HL-60/S4 treated with retinoic acid at 250 ng/mL for 4 days and 3 days (cell line): ENCODE results near the gene CADPS.

Source experiments
- in situ Hi-C: fragments of 300-500 bp; cut with MboI; formaldehyde crosslinking; loops from 2 replicates; pipeline ENCODE4 v1.7.0; 2022; ENCODE audit warnings: low sequenced_read_pairs

CADPS gene

DNA sequence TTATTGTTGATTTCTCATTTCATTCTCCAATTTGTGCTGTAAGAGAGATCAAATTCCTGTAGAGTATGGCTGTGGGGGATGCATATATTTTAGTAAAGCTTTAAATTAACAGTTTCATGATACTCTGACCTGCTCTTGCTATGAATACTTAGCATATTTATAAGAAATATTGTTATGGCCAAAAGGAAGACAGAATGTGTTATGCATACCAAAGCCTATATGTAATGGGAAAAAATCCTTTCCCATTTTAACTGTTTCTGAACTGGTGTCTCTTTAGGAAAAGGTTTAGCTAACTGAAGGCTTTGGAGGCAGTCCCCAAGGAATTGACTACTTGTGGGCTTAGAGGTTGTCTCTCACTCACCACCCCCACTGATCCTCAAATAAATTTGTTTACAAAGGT lies 59.2 kb downstream of the CADPS start:
- in situ Hi-C loops, result no loop called here

DNA sequence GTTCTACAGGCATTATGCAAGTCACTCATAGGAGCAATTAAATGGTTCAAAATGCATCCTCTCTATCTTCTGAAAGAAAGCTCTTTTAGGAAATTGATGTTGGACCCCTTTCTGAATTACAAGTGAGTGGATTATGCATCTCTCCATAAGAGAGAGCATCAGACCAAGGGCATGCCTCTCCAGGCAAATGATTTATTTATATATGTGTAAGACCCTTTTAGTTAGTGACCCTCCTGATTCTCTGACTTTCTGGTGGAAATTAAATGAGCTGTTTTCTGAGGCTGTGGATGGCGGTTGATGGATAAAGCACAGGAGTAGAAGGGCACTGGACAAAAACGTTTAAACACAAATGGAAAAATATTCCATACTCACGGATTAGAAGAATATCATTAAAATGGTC lies 62.6 kb downstream of the CADPS start:
- in situ Hi-C loops, result no loop called here

- in situ Hi-C loops, result no loop called here
Observed at GRCh38 chr3:62811119-62811518, 64.1 kb downstream of the CADPS start.

GRCh38 chr3:62809369-62809768 lies 65.8 kb downstream of the CADPS start:
- in situ Hi-C loops, result no loop called here

DNA sequence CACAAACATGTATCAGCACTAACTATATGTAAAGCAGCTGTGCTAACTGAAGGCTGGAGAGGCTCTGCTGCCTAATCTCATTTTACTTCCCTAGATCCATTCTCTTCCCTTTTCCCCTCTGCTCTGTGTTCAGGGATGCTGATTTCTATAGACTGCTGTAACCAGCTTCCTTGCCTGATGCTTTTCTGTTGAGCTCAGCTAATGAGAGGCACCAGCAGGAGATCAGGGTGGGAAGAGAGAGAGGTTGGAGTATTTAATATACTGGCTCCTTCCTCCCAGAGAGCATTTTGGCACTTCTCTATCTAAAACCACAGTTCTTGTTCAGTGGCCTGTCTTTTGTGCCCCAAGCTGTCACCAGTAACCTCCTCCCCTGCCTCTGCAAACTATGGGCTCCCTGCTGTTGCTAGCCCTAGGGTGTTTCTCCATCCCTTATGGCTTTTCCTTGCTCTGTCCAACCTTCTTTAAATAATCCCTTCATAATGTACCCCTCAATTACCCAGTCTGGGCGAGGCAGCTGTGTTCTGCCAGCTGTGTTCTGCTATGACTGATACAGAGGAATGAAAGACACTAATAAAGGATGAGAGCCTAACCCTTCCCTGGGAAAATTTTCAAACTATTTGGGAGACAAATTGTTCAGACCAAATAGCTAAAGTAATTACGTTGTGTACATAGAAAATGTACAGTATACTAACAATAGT lies 69.5 kb downstream of the CADPS start:
- in situ Hi-C loops, result no loop called here

GRCh38 chr3:62805106-62805505 lies 70.1 kb downstream of the CADPS start:
- in situ Hi-C loops, result no loop called here

DNA sequence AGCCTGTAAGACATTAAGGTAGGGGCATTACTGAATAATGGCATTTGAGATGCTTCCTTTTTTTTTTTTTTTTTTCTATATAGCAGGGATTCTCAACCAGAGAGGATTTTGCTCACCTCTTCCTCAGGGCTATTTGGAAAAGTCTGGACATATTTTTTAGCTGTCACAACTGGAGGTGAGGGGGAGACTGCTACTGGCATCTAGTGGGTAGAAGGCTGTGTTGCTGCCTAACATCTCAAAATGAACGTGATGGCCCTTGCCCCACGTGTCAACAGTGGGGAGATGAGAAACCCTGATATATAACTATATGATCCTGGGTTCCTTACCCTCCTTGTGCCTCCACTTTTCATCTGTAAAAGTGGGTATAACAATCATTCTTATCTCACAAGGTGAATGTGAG lies 71.9 kb downstream of the CADPS start:
- in situ Hi-C loops, result no loop called here

DNA sequence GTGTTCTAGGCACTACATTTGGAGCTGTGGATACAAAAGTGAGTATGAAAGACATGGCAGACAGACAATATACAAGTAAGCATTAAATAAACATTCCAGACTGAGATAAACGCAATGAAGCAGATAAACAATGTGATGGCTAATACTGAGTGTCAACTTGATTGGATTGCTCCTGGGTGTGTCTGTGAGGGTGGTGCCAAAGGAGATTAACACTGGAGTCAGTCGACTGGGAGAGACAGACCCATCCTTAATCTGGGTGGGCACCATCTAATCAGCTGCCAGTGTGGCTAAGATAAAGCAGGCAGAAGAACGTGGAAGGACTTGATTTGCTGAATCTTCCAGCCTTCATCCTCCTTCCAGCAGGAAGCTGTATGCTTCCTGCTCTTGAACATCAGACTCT lies 77.2 kb downstream of the CADPS start:
- in situ Hi-C loops, result no loop called here

GRCh38 chr3:62797132-62797531 lies 78.1 kb downstream of the CADPS start:
- in situ Hi-C loops, result no loop called here

- in situ Hi-C loops, result no loop called here
Observed at GRCh38 chr3:62795978-62796657, 79.1 kb downstream of the CADPS start.

GRCh38 chr3:62793946-62794345 lies 81.3 kb downstream of the CADPS start:
- in situ Hi-C loops, result no loop called here

- in situ Hi-C loops, result no loop called here
Observed at GRCh38 chr3:62785384-62785783, 89.8 kb downstream of the CADPS start.

DNA sequence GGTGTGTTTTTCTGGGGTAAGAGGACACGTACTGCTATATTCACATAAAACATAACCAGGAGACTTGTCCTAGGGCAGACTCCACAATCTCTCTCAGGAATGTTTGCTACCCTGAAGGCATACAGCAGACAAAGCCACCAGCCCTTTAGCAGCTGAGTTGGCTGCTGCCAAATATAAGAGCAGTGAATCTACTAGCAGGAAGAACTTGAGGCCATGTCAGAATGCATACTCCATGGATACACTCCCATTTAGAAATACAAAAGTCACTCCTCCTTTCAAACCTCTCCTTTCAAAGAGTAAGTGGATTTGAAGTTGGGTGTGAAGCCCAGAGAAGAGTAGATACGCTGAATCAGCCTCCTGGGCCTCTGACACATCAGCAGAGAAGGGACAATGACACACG lies 94.1 kb downstream of the CADPS start:
- in situ Hi-C loops, result no loop called here

DNA sequence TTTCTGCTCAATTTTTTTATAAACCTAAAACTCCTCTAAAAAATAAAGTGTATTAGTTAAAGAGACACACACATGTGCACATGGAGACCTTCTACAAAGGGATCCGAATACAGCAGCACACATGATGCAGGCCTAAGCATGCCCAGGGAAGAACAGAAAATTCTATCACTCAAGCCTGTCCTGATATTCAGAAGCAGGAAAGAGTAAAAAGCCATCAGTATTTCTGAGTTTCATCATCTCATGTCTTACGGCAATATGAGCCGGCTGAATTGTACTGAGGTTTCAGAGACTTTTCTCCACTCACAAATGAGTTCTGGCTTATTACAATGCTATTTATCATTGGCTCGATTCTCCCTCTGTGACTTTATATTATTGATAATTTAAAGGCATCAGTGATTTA lies 97.5 kb downstream of the CADPS start:
- in situ Hi-C loops, result no loop called here

DNA sequence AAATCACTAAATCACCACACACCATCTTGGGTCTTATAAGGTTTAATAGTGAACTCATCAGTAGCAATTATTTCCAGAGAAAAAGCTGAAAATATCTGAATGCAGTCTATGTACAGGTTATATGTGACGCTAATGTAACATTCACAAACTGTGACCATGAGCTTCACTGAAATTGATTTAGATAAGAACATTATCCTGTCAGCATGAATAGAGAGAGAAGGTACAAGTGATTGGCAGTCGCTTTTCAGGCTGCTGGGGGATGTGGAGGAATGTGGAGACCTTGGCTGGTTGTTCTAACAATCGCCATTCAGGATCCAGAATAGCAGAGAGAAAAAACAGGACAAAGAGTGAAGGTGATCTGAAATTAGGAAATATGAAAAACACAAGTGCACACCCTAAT lies 98.1 kb downstream of the CADPS start:
- in situ Hi-C loops, result no loop called here

- in situ Hi-C loops, result no loop called here
Observed at GRCh38 chr3:62774221-62774620, 101.0 kb downstream of the CADPS start.

DNA sequence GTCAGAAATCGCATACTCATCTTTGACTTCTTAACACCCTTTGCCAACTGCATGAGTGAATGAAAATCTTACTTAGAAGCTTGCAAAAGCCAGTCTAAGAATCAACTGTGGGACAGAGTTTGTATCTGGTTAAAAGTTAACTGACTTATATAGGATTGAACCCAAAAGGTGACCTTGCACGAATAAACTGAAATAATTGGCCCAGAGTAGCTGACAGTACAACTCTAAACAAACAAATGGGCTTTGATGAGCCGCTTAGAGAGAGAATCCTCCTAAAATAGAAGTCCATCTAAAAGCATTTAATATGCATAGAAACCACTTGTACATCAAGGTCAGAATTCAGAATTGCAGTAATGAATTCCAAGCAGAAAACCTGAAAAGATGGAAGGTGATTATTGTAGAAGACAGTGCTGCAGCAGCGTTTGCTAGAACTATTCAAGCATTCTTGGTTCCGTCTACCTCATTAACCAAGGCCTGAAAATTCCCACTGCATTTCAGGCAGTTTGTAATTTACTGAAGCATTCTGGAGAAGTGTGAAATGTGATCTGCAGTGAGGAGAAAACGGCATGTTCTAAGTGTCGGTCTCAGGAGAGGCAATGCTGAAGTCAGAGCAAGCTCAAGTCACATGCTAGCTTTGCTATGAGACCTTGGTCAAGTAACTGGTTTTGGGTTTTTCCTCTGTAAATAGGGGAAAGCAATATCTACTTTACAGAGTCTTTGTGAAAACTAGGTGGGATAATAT lies 103.7 kb downstream of the CADPS start:
- in situ Hi-C loops, result no loop called here

DNA sequence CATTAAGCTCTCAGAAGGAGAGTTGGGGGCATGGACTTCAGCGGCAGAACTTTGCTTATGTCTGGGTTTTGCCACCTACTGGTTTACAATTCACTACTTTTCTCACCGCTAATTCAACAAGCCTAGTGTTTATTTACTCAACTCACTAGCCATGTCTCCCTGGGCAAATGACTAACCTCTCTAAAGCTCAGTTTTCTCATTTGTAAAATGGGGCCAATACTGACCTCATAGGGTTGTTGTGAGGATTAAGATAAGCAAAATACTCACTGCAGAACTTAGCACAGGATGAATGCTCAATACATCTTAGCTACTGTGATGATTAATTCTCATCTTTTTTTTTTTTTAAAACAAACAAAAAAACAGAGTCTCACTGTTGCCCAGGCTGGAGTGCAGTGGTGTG lies 106.3 kb downstream of the CADPS start:
- in situ Hi-C loops, result no loop called here

GRCh38 chr3:62761711-62762110 lies 113.5 kb downstream of the CADPS start:
- in situ Hi-C loops, result no loop called here

DNA sequence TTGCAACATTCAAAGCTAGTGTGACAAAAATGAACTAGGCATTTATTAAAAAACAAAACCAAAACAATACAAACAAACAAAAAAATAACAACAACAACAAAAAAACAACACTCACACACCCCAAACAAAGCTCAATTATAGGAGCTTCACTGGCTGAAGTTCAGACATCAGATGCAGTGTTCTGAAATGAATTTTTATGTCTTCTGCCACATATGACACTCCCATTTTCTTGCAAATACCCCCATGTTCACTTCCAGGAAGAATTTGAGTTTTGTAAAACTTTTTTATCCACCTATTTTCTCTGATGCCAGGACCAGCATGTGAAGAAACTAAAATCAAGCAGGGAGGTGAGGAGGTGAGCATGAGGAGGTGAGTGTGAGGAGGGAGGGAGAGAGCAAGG lies 113.9 kb downstream of the CADPS start:
- in situ Hi-C loops, result no loop called here

GRCh38 chr3:62758296-62759066 lies 116.7 kb downstream of the CADPS start:
- in situ Hi-C loops, result no loop called here
